ENCODE data around the gene SLC16A8. TPM values are rescaled to one million over a fixed set of nuclear protein-coding genes. Genes with fewer than 3 reads are reported as not detected.

SLC16A8 gene
- total and polyA plus RNA-seq, 9 of the 15 experiments (the other 6 are each of a cell fraction or from before 2014, with no cell fraction given) = not detected

DNA sequence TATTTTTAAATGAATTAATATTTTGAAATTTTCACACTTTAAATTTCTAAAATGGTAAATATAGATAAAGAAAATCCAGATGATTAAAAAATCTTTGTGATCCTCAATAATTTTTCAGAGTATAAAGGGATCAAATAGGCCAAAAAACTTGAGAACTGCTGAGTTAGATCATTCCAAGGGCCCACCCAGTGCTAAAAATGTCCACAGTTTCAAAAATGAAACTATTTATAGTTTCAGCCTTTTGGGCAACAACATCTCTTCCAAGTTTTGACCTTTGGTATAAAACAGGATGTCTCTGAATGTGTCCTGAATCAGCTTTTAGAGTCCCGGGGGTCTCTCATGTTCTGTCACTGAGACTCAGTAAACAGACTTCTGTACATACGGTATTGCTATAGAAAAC, 47.4 kb upstream of the SLC16A8 start (continued):
- TF ChIP-seq, protein P1, sequence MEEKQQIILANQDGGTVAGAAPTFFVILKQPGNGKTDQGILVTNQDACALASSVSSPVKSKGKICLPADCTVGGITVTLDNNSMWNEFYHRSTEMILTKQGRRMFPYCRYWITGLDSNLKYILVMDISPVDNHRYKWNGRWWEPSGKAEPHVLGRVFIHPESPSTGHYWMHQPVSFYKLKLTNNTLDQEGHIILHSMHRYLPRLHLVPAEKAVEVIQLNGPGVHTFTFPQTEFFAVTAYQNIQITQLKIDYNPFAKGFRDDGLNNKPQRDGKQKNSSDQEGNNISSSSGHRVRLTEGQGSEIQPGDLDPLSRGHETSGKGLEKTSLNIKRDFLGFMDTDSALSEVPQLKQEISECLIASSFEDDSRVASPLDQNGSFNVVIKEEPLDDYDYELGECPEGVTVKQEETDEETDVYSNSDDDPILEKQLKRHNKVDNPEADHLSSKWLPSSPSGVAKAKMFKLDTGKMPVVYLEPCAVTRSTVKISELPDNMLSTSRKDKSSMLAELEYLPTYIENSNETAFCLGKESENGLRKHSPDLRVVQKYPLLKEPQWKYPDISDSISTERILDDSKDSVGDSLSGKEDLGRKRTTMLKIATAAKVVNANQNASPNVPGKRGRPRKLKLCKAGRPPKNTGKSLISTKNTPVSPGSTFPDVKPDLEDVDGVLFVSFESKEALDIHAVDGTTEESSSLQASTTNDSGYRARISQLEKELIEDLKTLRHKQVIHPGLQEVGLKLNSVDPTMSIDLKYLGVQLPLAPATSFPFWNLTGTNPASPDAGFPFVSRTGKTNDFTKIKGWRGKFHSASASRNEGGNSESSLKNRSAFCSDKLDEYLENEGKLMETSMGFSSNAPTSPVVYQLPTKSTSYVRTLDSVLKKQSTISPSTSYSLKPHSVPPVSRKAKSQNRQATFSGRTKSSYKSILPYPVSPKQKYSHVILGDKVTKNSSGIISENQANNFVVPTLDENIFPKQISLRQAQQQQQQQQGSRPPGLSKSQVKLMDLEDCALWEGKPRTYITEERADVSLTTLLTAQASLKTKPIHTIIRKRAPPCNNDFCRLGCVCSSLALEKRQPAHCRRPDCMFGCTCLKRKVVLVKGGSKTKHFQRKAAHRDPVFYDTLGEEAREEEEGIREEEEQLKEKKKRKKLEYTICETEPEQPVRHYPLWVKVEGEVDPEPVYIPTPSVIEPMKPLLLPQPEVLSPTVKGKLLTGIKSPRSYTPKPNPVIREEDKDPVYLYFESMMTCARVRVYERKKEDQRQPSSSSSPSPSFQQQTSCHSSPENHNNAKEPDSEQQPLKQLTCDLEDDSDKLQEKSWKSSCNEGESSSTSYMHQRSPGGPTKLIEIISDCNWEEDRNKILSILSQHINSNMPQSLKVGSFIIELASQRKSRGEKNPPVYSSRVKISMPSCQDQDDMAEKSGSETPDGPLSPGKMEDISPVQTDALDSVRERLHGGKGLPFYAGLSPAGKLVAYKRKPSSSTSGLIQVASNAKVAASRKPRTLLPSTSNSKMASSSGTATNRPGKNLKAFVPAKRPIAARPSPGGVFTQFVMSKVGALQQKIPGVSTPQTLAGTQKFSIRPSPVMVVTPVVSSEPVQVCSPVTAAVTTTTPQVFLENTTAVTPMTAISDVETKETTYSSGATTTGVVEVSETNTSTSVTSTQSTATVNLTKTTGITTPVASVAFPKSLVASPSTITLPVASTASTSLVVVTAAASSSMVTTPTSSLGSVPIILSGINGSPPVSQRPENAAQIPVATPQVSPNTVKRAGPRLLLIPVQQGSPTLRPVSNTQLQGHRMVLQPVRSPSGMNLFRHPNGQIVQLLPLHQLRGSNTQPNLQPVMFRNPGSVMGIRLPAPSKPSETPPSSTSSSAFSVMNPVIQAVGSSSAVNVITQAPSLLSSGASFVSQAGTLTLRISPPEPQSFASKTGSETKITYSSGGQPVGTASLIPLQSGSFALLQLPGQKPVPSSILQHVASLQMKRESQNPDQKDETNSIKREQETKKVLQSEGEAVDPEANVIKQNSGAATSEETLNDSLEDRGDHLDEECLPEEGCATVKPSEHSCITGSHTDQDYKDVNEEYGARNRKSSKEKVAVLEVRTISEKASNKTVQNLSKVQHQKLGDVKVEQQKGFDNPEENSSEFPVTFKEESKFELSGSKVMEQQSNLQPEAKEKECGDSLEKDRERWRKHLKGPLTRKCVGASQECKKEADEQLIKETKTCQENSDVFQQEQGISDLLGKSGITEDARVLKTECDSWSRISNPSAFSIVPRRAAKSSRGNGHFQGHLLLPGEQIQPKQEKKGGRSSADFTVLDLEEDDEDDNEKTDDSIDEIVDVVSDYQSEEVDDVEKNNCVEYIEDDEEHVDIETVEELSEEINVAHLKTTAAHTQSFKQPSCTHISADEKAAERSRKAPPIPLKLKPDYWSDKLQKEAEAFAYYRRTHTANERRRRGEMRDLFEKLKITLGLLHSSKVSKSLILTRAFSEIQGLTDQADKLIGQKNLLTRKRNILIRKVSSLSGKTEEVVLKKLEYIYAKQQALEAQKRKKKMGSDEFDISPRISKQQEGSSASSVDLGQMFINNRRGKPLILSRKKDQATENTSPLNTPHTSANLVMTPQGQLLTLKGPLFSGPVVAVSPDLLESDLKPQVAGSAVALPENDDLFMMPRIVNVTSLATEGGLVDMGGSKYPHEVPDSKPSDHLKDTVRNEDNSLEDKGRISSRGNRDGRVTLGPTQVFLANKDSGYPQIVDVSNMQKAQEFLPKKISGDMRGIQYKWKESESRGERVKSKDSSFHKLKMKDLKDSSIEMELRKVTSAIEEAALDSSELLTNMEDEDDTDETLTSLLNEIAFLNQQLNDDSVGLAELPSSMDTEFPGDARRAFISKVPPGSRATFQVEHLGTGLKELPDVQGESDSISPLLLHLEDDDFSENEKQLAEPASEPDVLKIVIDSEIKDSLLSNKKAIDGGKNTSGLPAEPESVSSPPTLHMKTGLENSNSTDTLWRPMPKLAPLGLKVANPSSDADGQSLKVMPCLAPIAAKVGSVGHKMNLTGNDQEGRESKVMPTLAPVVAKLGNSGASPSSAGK (IDR thresholded peaks at IDR 0.05) = no peak
- TF ChIP-seq FOS (IDR thresholded peaks at IDR 0.05; ENCODE audit: extremely low read depth, insufficient read length) = no peak
- TF ChIP-seq ZEB2 (IDR thresholded peaks at IDR 0.05) = no peak
- no peak for TF ChIP-seq IRF2 (CRISPR knock-in tag; IDR thresholded peaks at IDR 0.05)
- no peak for TF ChIP-seq BDP1 (IDR thresholded peaks at IDR 0.05; ENCODE audit: insufficient read depth, insufficient read length)
- TF ChIP-seq ZNF507 (tag; conservative IDR thresholded peaks at IDR 0.05) = no peak
- TF ChIP-seq MTF1 (CRISPR knock-in tag; IDR thresholded peaks at IDR 0.05; ENCODE audit: borderline replicate concordance) = no peak
- no peak for TF ChIP-seq ZNF140 (CRISPR knock-in tag; IDR thresholded peaks at IDR 0.05)
- TF ChIP-seq, protein P2, sequence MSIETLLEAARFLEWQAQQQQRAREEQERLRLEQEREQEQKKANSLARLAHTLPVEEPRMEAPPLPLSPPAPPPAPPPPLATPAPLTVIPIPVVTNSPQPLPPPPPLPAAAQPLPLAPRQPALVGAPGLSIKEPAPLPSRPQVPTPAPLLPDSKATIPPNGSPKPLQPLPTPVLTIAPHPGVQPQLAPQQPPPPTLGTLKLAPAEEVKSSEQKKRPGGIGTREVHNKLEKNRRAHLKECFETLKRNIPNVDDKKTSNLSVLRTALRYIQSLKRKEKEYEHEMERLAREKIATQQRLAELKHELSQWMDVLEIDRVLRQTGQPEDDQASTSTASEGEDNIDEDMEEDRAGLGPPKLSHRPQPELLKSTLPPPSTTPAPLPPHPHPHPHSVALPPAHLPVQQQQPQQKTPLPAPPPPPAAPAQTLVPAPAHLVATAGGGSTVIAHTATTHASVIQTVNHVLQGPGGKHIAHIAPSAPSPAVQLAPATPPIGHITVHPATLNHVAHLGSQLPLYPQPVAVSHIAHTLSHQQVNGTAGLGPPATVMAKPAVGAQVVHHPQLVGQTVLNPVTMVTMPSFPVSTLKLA (conservative IDR thresholded peaks at IDR 0.05) = no peak
- TF ChIP-seq TAF15 (IDR thresholded peaks at IDR 0.05; ENCODE audit: low read depth, low read length) = no peak
- TF ChIP-seq PML (IDR thresholded peaks at IDR 0.05; ENCODE audit: low read length) = no peak
- no peak for TF ChIP-seq ZNF324 (CRISPR knock-in tag; IDR thresholded peaks at IDR 0.05)
